Lower lobe of right lung (tissue), 2 donors: ENCODE data around the gene KLHL15. TPM values are rescaled to one million over a fixed set of nuclear protein-coding genes. Genes with fewer than 3 reads are reported as not detected.

Experiments
- ATAC-seq, 2 donors: fragments of 200-7000 bp; cut with Tn5 transposase; one replicate each; pipeline ENCODE4 v1.9.1; 2020 to 2022; ENCODE audit warnings: mild to moderate bottlenecking in 2 of 2, moderate library complexity in 2 of 2
- DNase-seq: peaks from one replicate; pipeline ENCODE4 v3.0.0-alpha.2; 2020
- H3K27ac ChIP-seq: fragments of 200-600 bp; one replicate; pipeline ENCODE4 v1.8.0; 2022
- H3K27me3 ChIP-seq: fragments of 200-600 bp; one replicate; pipeline ENCODE4 v1.8.0; 2022; ENCODE audit warnings: low read depth
- H3K36me3 ChIP-seq: fragments of 200-600 bp; one replicate; pipeline ENCODE4 v1.8.0; 2022; ENCODE audit warnings: mild to moderate bottlenecking
- H3K4me1 ChIP-seq: fragments of 200-600 bp; one replicate; pipeline ENCODE4 v1.8.0; 2022
- H3K4me3 ChIP-seq: fragments of 200-600 bp; one replicate; pipeline ENCODE4 v1.8.0; 2022; ENCODE audit warnings: mild to moderate bottlenecking
- H3K9me3 ChIP-seq: fragments of 200-600 bp; one replicate; pipeline ENCODE4 v1.8.0; 2022
- CTCF ChIP-seq: fragments of 200-600 bp; IDR thresholded peaks from one replicate; pipeline ENCODE4 v1.8.0; 2022; ENCODE audit warnings: antibody characterized with exemption, mild to moderate bottlenecking
- intact Hi-C: fragments of 100-400 bp; cut with DNase I; formaldehyde crosslinking; loops from one replicate; pipeline ENCODE4 v1.11.0; 2022
- total RNA-seq: library from RNA; stranded (reverse); fragmentation: NEBNext Ultra II Directional; extraction: Animal tissue kit (Norgen Biotek cat#: 25700); gene quantifications from one replicate; pipeline ENCODE4 v1.2.1, GENCODE V29; 2021
- donor health status: DM: no; HTN: yes; CAD: no; lungs with severe emphysema.

The KLHL15 gene
- total RNA-seq, 1 donor from 2014 or later: 6.3 TPM

DNA sequence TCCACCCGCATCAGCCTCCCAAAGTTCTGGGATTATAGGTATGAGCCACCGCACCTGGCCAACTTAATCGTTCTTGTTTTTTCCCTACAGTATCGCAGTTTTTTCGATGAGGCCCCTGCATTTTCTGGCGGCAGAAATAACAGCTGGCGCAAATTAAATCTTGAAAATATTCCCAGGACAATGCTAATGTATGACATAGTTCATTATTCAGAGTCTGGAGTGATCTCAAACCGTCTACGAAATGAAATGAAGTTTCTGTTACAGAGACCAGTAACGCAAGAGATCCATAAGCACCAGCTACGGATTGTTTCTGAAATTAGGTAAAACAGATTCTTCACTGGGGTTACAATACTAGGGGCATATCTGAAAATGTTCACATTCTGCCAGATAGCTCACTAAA is 91.9 kb downstream of the KLHL15 start:
- DNase-seq (no peak), ATAC-seq (no peak)
- TF ChIP-seq CTCF: no peak
- H3K27me3 ChIP-seq: no peaks in the 10 kb centered on the region
- H3K9me3 ChIP-seq: no peaks in the 10 kb centered on the region
- H3K4me3 ChIP-seq: no peak overlapping the region
- intact Hi-C loops: no loop called here
- H3K36me3 ChIP-seq: no peaks in the 10 kb centered on the region
- no peaks in the 10 kb centered on the region for H3K4me1 ChIP-seq
- H3K27ac ChIP-seq: no peak overlapping the region

Other genes starting within 250 kb of the KLHL15 start
- 716 TPM for gene SAT1, start 244.0 kb downstream of the KLHL15 start, total RNA-seq
- gene APOO, start 119.2 kb downstream of the KLHL15 start, total RNA-seq: 15.9 TPM
- gene CXorf58, start 119.2 kb downstream of the KLHL15 start, total RNA-seq: 0.27 TPM
- gene EIF2S3, start 27.8 kb upstream of the KLHL15 start, total RNA-seq: 174 TPM
- gene ZFX, start 122.5 kb upstream of the KLHL15 start, total RNA-seq: 39.1 TPM